NOMO-1 treated with dmso at 0.1 percent for 144 hours (cell line): ENCODE measurements around the gene TRPT1.
"Not testable (repeated sequence)": the region's sequence is repeated elsewhere in the genome, so short reads cannot be mapped to it uniquely, and the experiment has no call there.

ENCODE experiments used
- DNase-seq: peaks from one replicate; lab custom pipeline; 2025; ENCODE audit not compliant: unreplicated experiment; lab: John Stamatoyannopoulos, UW

TRPT1 gene

GRCh38 chr11:64258946-64259532 is 33.1 kb upstream of the TRPT1 start:
- no peak for DNase-seq

- DNase-seq: no peak
Observed at GRCh38 chr11:64258356-64258755, 32.4 kb upstream of the TRPT1 start.

GRCh38 chr11:64256300-64256699 is 30.3 kb upstream of the TRPT1 start:
- DNase-seq: no peak

- no peak for DNase-seq
Observed at GRCh38 chr11:64255135-64256128, 29.4 kb upstream of the TRPT1 start.

- DNase-seq: no peak
Observed at GRCh38 chr11:64254326-64254725, 28.3 kb upstream of the TRPT1 start.

GRCh38 chr11:64253481-64253880 is 27.5 kb upstream of the TRPT1 start:
- no peak for DNase-seq

- no peak for DNase-seq
Observed at GRCh38 chr11:64253043-64253442, 27.1 kb upstream of the TRPT1 start.

GRCh38 chr11:64252003-64252872 is 26.3 kb upstream of the TRPT1 start:
- DNase-seq: no peak

GRCh38 chr11:64251753-64252002 is 25.7 kb upstream of the TRPT1 start:
- DNase-seq: no peak

GRCh38 chr11:64251016-64251752 is 25.2 kb upstream of the TRPT1 start, which contains the start of gene PLCB3:
PLCB3 (plus strand) TSS chr11:64251530; CDS start chr11:64251650, 120 bp downstream.
- peak; percentile 24 for DNase-seq

GRCh38 chr11:64250415-64251015 is 24.5 kb upstream of the TRPT1 start:
- no peak for DNase-seq

GRCh38 chr11:64249563-64250414 is 23.8 kb upstream of the TRPT1 start:
- no peak for DNase-seq

GRCh38 chr11:64249038-64249437 is 23.1 kb upstream of the TRPT1 start:
- no peak for DNase-seq

- DNase-seq: no peak
Observed at GRCh38 chr11:64248578-64248977, 22.6 kb upstream of the TRPT1 start.

GRCh38 chr11:64247729-64248531 is 21.9 kb upstream of the TRPT1 start:
- no peak for DNase-seq

GRCh38 chr11:64246871-64247728 is 21.1 kb upstream of the TRPT1 start, which contains the start of gene PPP1R14B:
PPP1R14B (minus strand) TSS chr11:64246943; CDS start chr11:64246673, 270 bp downstream.
- DNase-seq: peak; percentile 84

GRCh38 chr11:64246621-64246870 is 20.6 kb upstream of the TRPT1 start:
- not testable (repeated sequence) for DNase-seq
